Measurements from ENCODE around the gene ZNF230. TPM values are rescaled to one million over a fixed set of nuclear protein-coding genes. Genes with fewer than 3 reads are reported as not detected.

Gene ZNF230
- 3.2 and 3.7 TPM in 2 replicates for total RNA-seq

DNA sequence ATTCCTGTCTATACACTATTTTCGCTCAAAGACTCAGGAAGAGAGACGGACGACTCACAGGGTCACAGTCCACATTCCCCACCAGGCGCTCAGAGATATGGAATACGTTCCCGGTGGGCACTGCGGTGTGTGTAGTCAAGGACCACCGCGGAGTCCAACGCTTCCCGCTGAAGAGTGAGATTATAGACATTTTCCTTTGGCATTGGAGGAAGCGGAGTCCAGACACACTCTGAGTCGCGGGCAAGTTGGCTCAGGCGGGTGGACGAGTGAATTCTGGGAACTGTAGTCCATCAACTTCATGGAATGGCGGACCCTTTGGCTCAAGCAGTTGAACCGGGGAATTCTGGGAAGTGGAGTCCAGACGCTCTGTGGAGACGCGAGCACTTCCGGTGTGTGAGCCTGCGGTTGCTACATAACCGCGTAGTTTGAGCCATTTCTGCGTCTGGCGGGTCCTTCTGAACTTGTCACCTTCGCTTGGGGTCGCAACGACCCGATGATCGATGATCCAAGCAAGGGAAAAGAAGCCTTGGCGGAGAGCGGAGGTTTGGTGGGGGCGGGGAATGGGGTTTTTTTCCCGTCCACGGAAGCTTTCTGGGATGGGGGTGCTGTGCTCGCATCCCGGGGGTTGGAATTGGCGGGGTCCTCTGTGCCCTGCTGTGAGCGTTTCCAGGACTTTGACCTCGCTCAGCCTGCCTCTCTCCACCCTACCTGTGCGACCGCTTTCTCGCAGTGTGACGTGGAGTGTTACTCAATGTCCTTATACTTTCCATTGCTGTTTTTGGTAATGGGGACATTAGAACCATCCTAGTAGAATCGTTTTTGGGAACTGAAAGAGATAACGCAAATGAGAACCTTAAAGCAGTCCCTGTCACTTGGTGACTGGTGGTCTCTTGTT lies at the start of gene ZNF230:
ZNF230 (plus strand) TSS at position 392 of the 895 bp plus-strand sequence. CDS start 4,122 bp downstream, outside the sequence.

DNA sequence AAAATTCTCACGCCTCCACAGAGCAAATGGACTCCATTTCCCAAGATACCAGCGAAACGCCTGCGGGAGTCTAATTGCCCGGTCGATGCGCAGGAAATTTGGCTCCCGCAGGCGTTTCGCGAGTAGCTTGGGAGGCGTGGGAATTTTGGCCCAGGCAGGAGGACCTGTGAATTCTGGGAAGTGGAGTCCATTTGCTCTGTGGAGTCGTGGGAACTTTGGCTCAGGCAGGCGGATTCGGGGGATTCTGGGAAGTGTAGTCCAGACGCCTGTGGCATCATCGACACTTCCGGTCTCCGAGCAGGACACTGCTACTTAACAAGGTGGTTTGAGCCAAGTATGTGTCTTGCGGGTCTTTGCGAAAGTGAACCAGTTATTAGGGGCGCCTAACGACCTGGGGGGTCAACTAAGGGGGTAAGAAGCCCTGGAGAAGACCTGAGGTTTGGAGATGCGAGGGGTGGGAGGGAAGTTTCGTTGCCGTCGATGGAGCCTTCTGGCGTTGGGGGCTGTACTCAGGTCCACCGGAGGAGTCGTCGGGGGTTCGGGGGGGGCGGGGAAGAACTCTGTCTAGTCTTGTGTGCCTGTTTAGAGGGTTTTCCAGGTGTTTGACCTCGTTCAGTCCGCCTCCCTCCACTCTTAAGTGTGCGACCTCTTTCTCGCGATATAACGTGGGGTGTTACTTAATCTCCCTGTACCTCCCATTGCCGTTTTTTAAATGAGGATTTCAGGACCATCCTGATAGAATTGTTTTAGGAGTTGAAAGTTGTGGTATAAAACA lies 18.7 kb upstream of the ZNF230 start, which contains the start of gene ZNF155:
ZNF155 (plus strand) TSS at position 277 of the 775 bp plus-strand sequence. CDS start 4,356 bp downstream, outside the sequence.

DNA sequence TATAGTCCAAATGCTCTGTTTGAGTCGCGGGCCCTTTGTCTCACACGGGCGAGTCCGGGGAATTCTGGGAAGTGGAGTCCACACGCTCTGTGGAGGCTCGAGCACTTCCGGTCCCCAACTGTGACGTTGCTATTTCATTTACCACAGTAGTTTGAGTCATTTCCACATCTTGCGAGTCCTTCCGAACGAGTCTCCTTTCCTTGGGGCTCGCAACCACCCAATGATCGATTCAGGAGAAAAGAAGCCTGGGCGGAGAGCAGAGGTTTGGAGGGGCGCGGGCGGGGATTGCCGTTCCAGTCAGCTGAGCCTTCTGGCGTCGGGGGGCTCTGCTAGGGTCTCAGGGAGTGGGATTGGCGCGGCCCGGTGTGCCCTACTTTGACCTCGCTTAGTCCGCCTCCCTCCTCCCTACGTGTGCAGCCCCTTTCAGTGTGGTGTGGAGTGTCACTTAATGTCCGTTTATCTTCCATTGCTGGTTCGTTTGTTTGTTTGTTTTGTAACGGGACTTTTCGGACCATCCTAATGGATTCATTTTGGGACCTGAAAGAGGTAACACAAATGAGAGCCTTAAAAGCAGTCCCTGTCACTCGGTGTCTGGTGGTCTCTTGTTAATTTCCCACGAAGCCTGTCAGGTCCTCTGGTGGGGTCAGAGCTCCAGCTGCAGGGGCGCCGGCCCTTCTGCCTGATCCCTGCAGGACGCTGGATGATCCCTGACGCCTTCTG lies 22.6 kb downstream of the ZNF230 start, which contains the start of gene ZNF222:
ZNF222 (plus strand) TSS at position 163 of the 720 bp plus-strand sequence; CDS start at position 221, 58 bp downstream.

DNA sequence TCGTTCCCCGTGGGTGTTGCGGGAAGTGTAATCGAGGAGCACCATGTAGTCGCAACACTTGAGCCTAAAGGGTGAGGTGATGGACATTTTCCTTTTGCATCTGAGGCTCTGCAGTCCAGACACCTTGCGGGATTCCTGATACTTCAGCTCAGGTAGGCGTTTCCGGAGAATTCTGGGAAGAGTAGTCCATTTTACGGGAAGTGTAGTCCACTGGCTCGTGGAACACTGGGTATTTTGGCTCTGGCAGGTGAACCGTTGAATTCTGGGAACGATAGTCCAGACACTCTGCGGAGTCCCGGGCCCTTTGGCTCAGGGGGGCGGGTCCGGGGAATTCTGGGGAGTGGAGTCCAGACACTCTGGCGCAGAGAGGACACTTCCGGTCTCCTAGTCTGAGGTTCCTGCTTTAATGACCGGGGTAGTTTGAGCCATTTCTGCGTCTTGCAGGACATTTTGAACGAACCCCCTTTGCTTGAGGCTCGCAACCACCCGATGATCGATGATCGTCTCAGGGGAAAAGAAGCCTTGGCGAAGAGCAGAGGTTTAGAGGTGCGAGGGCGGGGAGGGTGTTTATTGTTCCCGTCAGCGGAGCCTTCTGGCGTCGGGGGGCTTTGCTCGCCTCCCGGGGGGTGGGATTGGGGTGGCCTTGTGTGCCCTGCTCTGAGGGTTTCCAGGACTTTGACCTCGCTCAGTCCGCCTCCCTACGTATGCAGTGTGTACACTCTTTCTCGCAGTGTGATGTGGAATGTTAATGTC lies 49.1 kb downstream of the ZNF230 start, which contains the start of gene ZNF223:
ZNF223 (plus strand) TSS at position 387 of the 753 bp plus-strand sequence. CDS start 3,141 bp downstream, outside the sequence.

Small RNA genes lying within 50 kb of the gene (small RNA-seq; reads per million reads assigned to genes)
- not detected for gene AC006213.5

Other genes starting within 250 kb of the ZNF230 start
- gene SMG9, start 248.0 kb upstream of the ZNF230 start, total RNA-seq, result 16.8 and 19.8 TPM in 2 replicates
- 6.0 and 6.4 TPM in 2 replicates for gene KCNN4, start 222.0 kb upstream of the ZNF230 start, total RNA-seq
- gene LYPD5, start 200.5 kb upstream of the ZNF230 start, total RNA-seq, result 0.24 and 0.65 TPM in 2 replicates
- 13.7 and 21.3 TPM in 2 replicates for gene ZNF283, start 175.6 kb upstream of the ZNF230 start, total RNA-seq
- gene ZNF404, start 119.0 kb upstream of the ZNF230 start, total RNA-seq, result 2.4 and 3.8 TPM in 2 replicates
- gene ZNF45, start 67.7 kb upstream of the ZNF230 start, total RNA-seq, result 14.3 and 20.4 TPM in 2 replicates
- gene ZNF221, start 51.7 kb upstream of the ZNF230 start, total RNA-seq, result 13.1 and 14.4 TPM in 2 replicates
- 8.0 and 13.3 TPM in 2 replicates for gene ZNF155, start 18.8 kb upstream of the ZNF230 start, total RNA-seq
- 6.2 and 6.9 TPM in 2 replicates for gene ZNF222, start 22.4 kb downstream of the ZNF230 start, total RNA-seq
- gene ZNF223, start 49.1 kb downstream of the ZNF230 start, total RNA-seq, result 5.2 and 6.2 TPM in 2 replicates
- gene ZNF284, start 69.2 kb downstream of the ZNF230 start, total RNA-seq, result 3.2 and 3.4 TPM in 2 replicates
- 32.1 and 38.9 TPM in 2 replicates for gene ZNF224, start 91.4 kb downstream of the ZNF230 start, total RNA-seq
- 5.6 and 6.5 TPM in 2 replicates for gene ZNF225, start 110.4 kb downstream of the ZNF230 start, total RNA-seq
- 10.6 and 12.0 TPM in 2 replicates for gene ZNF234, start 138.6 kb downstream of the ZNF230 start, total RNA-seq
- gene ZNF226, start 162.1 kb downstream of the ZNF230 start, total RNA-seq, result 17.6 and 17.8 TPM in 2 replicates
- gene ZNF227, start 209.6 kb downstream of the ZNF230 start, total RNA-seq, result 14.9 and 15.7 TPM in 2 replicates